Astrocyte of the spinal cord (primary cell): Measurements from ENCODE around the gene TICAM2.

Experiments
- DNase-seq: peaks from one replicate; pipeline ENCODE4 v3.0.0; 2011; ENCODE audit warnings: low read depth, low spot score
- H3K4me3 ChIP-seq: 2 replicates; pipeline ENCODE4 v1.5.1; 2011; ENCODE audit warnings: low read depth, mild to moderate bottlenecking, low read length, moderate library complexity
- in situ Hi-C: cut with HindIII; loops from 2 replicates; pipeline ENCODE4 v1.10.0; 2017; ENCODE audit warnings: low sequenced_read_pairs
- TF ChIP-seq, protein P1 (sequence below): IDR thresholded peaks from 2 replicates; pipeline ENCODE4 v1.5.1; 2012; ENCODE audit warnings: low read depth, mild to moderate bottlenecking, low read length, inconsistent platforms

Gene TICAM2

DNA sequence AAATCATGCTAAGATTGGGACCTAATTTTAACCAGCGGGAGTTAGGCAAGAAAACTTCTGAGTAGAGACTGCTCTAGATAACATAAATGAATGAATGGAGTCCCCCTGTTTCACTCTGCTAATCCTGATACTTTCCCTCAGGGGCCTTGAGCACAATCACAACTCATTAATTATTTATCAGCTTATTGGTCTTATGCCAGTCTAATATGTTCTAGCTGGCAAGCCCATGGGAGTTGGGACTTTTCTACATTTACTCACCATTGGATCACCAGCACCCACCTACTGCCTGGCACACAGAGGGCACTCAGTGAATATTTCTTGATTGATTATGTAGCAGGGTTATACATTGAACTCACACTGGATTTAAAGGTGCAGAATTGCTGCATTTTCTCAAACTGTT, 37.1 kb upstream of the TICAM2 start:
- TF ChIP-seq, protein P1, sequence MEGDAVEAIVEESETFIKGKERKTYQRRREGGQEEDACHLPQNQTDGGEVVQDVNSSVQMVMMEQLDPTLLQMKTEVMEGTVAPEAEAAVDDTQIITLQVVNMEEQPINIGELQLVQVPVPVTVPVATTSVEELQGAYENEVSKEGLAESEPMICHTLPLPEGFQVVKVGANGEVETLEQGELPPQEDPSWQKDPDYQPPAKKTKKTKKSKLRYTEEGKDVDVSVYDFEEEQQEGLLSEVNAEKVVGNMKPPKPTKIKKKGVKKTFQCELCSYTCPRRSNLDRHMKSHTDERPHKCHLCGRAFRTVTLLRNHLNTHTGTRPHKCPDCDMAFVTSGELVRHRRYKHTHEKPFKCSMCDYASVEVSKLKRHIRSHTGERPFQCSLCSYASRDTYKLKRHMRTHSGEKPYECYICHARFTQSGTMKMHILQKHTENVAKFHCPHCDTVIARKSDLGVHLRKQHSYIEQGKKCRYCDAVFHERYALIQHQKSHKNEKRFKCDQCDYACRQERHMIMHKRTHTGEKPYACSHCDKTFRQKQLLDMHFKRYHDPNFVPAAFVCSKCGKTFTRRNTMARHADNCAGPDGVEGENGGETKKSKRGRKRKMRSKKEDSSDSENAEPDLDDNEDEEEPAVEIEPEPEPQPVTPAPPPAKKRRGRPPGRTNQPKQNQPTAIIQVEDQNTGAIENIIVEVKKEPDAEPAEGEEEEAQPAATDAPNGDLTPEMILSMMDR: no peak
- no peak for DNase-seq
- in situ Hi-C loops: no loop called here
- H3K4me3 ChIP-seq: no peak overlapping the region

DNA sequence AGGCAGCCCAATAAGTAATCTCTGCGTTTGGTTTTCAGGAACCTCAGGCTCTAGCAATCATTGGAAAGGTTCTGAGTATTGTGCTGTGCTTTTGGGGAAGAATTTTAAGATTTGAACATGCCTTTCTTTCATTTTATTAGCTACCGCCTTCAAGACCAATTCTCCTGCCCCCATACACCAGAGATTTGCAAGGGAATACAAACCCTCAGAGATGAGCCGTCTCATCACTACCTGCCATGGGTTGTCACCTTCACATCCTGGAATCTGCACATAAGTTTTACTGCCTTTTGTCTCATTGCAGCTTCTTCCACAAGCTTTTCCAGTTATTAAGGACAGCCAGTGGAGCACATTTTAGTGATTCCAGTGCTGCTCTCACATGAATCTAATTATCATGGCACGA, 35.2 kb upstream of the TICAM2 start:
- TF ChIP-seq, protein P1: no peak

DNA sequence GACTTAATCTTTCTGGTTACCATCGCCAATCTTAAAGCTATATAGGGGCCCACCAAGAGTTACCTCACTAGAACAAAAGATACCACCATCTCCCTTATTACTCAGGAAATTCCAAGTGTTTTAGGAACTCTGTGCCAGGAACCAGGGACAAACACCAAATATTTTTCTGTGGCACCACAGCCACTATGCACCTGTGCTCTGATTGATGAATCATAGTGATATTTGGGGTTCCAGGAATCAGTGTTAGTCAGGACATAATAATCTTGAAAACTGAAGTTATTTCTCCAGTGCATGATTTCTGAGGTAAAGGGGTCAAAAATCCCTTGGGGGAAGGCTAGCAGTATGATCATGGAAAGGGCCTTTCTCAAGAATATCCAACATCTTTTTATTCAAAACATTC, 33.7 kb upstream of the TICAM2 start:
- in situ Hi-C loops: no loop called here
- DNase-seq: no peak
- TF ChIP-seq, protein P1: no peak
- no peak overlapping the region for H3K4me3 ChIP-seq

More for the DNA sequence above, 35.2 kb upstream of the TICAM2 start:
- no peak overlapping the region for H3K4me3 ChIP-seq
- DNase-seq: no peak
- in situ Hi-C loops: no loop called here

DNA sequence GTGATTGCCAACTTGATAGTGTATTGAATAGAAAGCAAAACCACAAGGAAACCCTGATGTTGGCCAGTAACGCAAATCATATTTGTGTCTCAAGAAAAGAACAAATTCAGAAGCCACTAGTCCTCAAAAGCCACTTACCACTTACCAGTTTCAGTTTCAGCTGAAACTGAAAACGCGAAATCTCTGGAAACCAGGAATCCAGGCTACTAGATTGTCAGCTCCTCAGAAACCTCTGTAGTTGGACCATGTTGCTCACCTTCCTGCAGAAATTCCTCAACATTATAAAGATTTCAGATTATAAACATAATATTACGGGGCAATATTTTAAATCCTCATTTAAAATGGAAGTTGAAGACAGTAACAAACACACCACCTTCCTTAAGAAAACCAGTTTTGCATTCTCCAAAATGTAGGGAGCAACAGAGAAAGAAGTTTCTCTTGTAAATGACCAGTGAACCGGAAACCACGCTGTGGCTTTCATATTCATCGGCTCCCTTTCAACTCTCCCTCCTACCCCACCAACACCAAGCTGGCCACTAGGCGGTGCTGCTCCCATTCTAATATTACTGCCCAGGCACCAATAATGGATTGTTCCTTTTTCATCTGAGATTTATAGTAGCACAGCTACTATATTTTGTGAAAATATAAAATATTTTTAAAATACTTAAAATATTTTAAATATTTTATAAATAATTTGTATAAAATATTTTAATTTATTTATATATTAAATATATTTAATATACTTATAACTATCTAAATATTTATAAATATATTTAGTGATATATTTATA, 32.3 kb upstream of the TICAM2 start:
- in situ Hi-C loops: no loop called here
- DNase-seq: peak; percentile 83
- peak overlapping the region; percentile 8 for H3K4me3 ChIP-seq
- TF ChIP-seq, protein P1: peak; percentile 96

DNA sequence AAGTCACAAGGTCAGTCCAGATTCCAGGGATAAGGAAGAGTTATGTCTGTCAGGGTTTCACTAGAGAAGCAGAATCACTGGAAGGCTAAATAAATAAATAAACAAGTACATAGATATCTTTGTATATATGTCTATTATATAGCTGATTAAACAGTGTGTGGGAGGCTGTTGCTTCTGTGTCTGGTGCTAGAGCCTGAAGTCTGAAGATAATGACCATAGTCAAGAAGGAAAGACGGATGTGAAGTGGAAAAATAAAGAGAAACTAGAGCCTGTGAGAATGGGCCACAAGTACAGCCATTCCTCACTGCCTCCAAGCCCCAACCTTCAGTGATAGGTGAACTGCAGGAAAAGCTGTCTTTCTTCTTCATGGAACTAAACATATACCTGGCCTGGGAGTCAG, 27.6 kb upstream of the TICAM2 start:
- TF ChIP-seq, protein P1: no peak
- in situ Hi-C loops: no loop called here
- DNase-seq: no peak
- no peak overlapping the region for H3K4me3 ChIP-seq

DNA sequence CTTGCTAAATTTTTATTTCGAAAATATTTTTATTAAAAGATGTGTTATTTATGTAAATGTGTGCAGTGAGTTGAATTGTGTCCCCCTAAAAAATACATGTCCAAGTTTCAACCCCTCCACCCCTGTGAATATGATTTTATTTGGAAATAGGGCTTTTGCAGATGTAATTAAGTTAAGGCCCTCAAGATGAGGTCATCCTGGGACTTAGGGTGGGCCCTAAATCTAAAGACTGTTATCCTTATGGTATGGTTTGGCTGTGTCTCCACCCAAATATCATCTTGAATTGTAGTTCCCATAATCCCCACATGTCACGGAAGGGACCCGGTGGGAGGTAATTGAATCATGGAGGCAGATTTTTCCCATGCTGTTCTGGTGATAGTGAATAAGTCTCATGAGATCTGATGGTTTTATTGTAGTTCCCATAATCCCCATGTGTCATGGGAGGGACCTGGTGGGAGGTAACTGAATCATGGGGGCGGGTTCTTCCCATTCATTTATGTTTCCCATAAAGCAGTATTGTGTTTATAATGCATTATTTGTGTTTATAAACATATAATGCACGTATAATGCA, 25.1 kb upstream of the TICAM2 start:
- TF ChIP-seq, protein P1: no peak
- no peak for DNase-seq

More for the DNA sequence above, 25.1 kb upstream of the TICAM2 start:
- H3K4me3 ChIP-seq: no peak overlapping the region
- in situ Hi-C loops: no loop called here
